ENCODE results near the gene PHYKPL. TPM values are rescaled to one million over a fixed set of nuclear protein-coding genes. Genes with fewer than 3 reads are reported as not detected.
"Not testable (repeated sequence)": the region's sequence is repeated elsewhere in the genome, so short reads cannot be mapped to it uniquely, and the experiment has no call there.

PHYKPL gene
- total RNA-seq, 1 donor, result 31.5 TPM

DNA sequence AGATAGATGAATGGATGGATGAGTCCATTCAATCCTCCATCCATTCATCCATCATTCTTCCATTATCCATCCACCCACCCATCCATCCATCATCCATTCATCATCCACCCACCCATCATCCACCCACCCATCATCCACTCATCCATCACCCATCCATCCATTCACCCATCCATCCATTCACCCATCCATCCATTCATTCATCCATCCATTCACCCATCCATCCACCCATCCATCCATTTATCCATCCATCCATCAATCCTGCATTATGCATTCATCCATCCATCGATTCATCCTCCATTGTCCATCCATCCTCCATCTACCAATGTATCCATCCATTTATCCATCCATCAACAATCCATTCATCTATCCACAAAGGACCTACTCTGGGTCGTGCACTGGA is 12.8 kb upstream of the PHYKPL start:
- no peak overlapping the region for H3K4me3 ChIP-seq (ENCODE audit: low read depth, low read length)
- TF ChIP-seq, protein P1, sequence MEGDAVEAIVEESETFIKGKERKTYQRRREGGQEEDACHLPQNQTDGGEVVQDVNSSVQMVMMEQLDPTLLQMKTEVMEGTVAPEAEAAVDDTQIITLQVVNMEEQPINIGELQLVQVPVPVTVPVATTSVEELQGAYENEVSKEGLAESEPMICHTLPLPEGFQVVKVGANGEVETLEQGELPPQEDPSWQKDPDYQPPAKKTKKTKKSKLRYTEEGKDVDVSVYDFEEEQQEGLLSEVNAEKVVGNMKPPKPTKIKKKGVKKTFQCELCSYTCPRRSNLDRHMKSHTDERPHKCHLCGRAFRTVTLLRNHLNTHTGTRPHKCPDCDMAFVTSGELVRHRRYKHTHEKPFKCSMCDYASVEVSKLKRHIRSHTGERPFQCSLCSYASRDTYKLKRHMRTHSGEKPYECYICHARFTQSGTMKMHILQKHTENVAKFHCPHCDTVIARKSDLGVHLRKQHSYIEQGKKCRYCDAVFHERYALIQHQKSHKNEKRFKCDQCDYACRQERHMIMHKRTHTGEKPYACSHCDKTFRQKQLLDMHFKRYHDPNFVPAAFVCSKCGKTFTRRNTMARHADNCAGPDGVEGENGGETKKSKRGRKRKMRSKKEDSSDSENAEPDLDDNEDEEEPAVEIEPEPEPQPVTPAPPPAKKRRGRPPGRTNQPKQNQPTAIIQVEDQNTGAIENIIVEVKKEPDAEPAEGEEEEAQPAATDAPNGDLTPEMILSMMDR (IDR thresholded peaks at IDR 0.05; ENCODE audit: insufficient read depth, low read depth, low read length), result no peak
- DNase-seq (ENCODE audit: low read depth), result no peak

DNA sequence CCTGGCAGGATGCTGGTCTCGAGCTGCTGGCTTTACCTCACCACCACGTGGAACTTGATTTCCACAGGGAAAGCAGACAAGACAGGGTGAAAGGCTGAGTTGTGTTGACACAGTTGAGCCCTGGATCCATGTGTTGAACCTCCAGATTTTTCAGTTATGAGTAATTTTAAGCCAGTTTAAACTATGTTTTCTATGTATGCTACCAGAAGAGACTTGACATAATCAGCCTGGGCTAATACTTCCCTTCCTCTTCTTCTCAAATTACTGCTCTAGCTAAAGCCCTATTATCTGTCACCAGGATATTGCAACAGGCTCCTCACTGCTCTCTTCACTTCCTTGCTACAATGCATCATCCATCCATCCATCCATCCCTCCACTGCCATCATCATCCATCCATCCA is 12.0 kb upstream of the PHYKPL start:
- no peak overlapping the region for H3K4me3 ChIP-seq (ENCODE audit: low read depth, low read length)
- TF ChIP-seq, protein P1 (IDR thresholded peaks at IDR 0.05; ENCODE audit: insufficient read depth, low read depth, low read length), result no peak
- DNase-seq (ENCODE audit: low read depth), result peak; percentile 38

DNA sequence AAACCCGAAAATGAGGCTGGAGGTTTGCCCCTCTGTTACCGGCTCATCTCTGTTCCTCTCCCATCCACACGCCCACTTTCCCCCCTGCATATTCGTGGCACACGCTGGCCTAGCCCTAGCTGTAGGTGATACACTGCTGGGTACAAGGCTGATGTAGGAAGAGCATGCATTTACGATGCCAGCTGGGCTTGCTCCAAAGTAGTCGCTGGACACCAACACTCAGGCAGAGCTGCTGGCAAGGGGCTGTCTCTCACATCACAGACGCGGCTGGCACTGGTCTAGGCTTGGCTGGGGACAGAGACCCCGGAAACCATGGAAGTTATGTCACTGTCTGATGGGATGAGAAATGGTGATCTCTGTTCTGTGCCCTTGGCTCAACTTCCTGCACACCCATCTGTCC is 9.8 kb upstream of the PHYKPL start:
- no peak overlapping the region for H3K4me3 ChIP-seq (ENCODE audit: low read depth, low read length)
- TF ChIP-seq, protein P1 (IDR thresholded peaks at IDR 0.05; ENCODE audit: insufficient read depth, low read depth, low read length), result no peak
- no peak for DNase-seq (ENCODE audit: low read depth)

DNA sequence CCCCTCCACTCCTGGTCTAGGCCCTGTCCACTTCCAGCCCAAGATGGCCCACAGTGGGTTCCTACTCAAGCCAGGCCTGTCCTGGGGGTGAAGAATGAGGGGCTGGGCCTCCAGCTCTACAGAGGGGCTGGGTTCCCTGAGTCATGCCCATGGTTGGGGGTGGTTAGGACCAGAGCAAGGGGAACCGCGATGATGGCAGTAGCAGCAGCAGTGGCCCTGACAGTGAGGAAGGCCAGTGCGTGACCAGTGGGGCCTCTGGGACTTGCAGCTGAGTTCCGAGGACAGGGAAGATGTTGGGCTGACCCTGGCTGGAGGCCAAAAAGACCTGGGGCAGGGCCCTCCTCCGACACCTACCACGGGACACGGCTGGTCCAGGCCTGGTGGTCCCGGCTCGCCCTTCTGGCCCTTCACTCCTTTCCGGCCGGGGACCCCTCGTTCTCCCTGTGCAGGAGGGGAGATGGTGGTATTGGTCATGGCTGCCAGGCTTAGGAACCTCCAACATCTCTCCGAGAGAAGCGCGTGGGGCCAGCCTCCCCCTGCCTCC is 9.2 kb upstream of the PHYKPL start:
- DNase-seq (ENCODE audit: low read depth), result no peak
- no peak overlapping the region for H3K4me3 ChIP-seq (ENCODE audit: low read depth, low read length)
- TF ChIP-seq, protein P1 (IDR thresholded peaks at IDR 0.05; ENCODE audit: insufficient read depth, low read depth, low read length), result no peak

DNA sequence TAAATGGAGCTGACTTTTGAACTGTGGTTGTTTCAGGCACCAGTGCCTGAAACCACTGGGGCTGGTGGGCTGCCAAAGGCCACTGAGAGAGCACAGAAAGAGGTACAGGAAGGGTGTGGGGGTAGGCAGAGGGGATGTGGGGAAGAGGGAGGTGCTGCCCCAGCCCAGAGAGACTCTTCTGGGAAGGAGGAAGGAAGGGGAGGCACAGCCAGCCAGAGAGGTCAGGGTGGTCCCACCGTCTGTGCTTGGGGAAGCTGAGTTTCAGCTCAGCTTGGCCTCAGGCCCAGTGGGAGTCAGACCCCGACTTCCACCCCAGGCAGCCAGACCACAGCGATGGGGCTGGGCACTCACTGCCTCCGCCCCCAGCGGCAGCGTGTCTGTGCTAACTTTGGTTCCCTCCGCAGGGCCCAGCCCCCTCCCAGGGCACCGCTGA is 8.6 kb upstream of the PHYKPL start:
- TF ChIP-seq, protein P1 (IDR thresholded peaks at IDR 0.05; ENCODE audit: insufficient read depth, low read depth, low read length), result no peak
- H3K4me3 ChIP-seq (ENCODE audit: low read depth, low read length), result no peak overlapping the region
- DNase-seq (ENCODE audit: low read depth), result no peak

DNA sequence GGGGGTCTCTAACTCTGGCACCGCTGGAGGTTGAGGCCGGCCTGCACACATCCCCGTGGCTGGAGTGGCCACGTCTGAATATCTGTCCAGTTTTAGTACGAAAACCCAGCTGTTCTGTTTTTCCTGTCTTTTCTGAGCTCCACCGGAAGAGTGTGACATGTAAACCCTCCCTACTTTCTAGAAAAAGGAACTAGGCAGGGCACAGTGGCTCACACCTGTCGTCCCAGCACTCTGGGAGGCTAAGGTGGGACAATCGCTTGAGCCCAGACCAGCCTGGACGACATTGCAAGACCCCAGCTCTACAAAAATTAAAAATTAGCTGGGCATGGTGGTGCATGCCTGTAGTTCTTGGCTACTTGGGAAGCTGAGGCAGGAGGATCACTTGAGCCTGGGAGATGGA is 8.2 kb upstream of the PHYKPL start:
- no peak for DNase-seq (ENCODE audit: low read depth)
- TF ChIP-seq, protein P1 (IDR thresholded peaks at IDR 0.05; ENCODE audit: insufficient read depth, low read depth, low read length), result no peak
- no peak overlapping the region for H3K4me3 ChIP-seq (ENCODE audit: low read depth, low read length)

DNA sequence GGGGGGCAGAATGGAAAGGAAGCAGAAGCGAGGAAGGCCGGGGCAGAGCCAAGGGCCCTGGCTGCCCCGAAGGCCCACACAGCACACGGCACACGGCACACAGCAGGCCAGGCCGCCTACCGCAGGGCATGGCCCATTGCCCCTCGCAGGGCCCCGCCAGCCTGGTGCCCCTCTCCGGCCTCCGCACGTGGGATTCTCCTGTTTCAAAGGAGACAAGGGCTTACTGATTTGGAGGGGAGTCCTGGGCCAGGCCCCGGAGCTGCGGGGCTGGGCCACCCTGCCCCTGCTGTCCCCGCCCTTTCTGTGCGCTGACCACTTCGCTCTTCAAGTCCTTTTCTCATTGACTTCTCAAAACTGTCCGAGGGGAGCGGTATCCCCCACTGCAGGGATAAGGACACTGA is 7.7 kb upstream of the PHYKPL start:
- H3K4me3 ChIP-seq (ENCODE audit: low read depth, low read length), result no peak overlapping the region
- TF ChIP-seq, protein P1 (IDR thresholded peaks at IDR 0.05; ENCODE audit: insufficient read depth, low read depth, low read length), result no peak
- DNase-seq (ENCODE audit: low read depth), result no peak

DNA sequence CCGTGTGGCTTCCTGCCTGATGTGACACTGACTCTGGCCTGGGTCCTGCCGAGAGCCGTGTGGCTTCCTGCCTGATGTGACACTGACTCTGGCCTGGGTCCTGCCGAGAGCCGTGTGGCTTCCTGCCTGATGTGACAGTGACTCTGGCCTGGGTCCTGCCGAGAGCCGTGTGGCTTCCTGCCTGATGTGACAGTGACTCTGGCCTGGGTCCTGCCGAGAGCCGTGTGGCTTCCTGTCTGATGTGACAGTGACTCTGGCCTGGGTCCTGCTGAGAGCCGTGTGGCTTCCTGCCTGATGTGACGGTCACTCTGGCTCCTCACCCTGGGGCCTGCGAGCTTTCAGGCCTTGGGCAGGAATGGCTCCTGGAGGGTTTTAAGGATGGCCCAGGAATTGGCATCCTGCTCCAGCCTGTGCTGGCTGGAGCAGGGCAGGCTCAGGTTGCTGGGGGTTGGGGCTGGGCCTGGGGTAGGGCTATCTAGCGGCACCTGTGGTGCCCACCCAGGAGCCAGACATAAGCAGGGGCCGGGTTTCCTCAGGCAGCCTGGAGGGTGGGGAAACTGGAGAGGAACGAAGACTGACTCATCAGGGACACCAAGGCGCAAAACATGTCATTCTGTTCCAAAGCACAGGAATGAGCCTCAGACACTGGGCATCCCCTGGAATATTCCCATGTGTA is 7.2 kb upstream of the PHYKPL start:
- not testable (repeated sequence) for H3K4me3 ChIP-seq (ENCODE audit: low read depth, low read length); DNase-seq (ENCODE audit: low read depth)

Measured in fibroblast of villous mesenchyme (primary cell).